HepG2 (cell line): ENCODE data around the gene NFKB2. TPM values are rescaled to one million over a fixed set of nuclear protein-coding genes. Genes with fewer than 3 reads are reported as not detected.
A peak's percentile ranks its signal among the peaks of the same experiment; 100 is the strongest.

Source experiments
- ARID2 ChIP-seq: sonication (generic); formaldehyde crosslinking; IDR thresholded peaks from 2 replicates; pipeline ENCODE4 v1.8.1; 2022; ENCODE audit warnings: mild to moderate bottlenecking, missing genetic modification reagents, borderline replicate concordance
- ETV6 ChIP-seq: sonication (generic); formaldehyde crosslinking; conservative IDR thresholded peaks from 2 replicates; pipeline ENCODE4 v1.4.0; 2020; ENCODE audit warnings: missing genetic modification reagents
- GABPA ChIP-seq, 2 experiments: IDR thresholded peaks; 2 replicates each; pipeline ENCODE4 v1.6.1; 2011 to 2016; ENCODE audit warnings: low read depth in 2 of 2, low read length in 1 of 2, missing biosample characterization in 1 of 2, missing genetic modification characterization in 1 of 2
- HIVEP1 ChIP-seq: sonication (generic); formaldehyde crosslinking; IDR thresholded peaks from 2 replicates; pipeline ENCODE4 v1.4.0; 2020; ENCODE audit warnings: mild to moderate bottlenecking, missing genetic modification reagents
- IRF1 ChIP-seq: sonication (generic); formaldehyde crosslinking; IDR thresholded peaks from 2 replicates; pipeline ENCODE4 v1.4.0; 2020; ENCODE audit warnings: low read depth, mild to moderate bottlenecking, missing genetic modification reagents
- JUN ChIP-seq: sonication (generic); formaldehyde crosslinking; IDR thresholded peaks from 2 replicates; pipeline ENCODE4 v1.4.0; 2020; ENCODE audit warnings: mild to moderate bottlenecking, missing genetic modification reagents
- KAT7 ChIP-seq: IDR thresholded peaks from 2 replicates; pipeline ENCODE4 v1.6.1; 2018; ENCODE audit warnings: borderline replicate concordance, missing compliant biosample characterization
- MBNL3 ChIP-seq: fragments of 250-450 bp; sonication (Bioruptor Pico); conservative IDR thresholded peaks from 2 replicates; pipeline ENCODE4 v1.8.0; 2022; ENCODE audit warnings: mild to moderate bottlenecking, inconsistent platforms
- MTF1 ChIP-seq: sonication (generic); formaldehyde crosslinking; IDR thresholded peaks from 2 replicates; pipeline ENCODE4 v1.5.0; 2020; ENCODE audit warnings: missing genetic modification reagents
- RFXANK ChIP-seq: IDR thresholded peaks from 2 replicates; pipeline ENCODE4 v1.6.1; 2016
- SUZ12 ChIP-seq: fragments of 150-350 bp; IDR thresholded peaks from 2 replicates; pipeline ENCODE4 v1.6.1; 2014; ENCODE audit warnings: low read depth, low read length
- ZFP62 ChIP-seq: sonication (generic); formaldehyde crosslinking; IDR thresholded peaks from 2 replicates; pipeline ENCODE4 v1.4.0; 2020; ENCODE audit warnings: missing genetic modification reagents
- ZNF205 ChIP-seq: IDR thresholded peaks from 2 replicates; pipeline ENCODE4 v1.6.1; 2018; ENCODE audit warnings: missing biosample characterization, missing genetic modification reagents
- ZNF3 ChIP-seq: IDR thresholded peaks from 2 replicates; pipeline ENCODE4 v1.7.0; 2017; ENCODE audit warnings: inconsistent platforms
- ZNF343 ChIP-seq: sonication (generic); formaldehyde crosslinking; IDR thresholded peaks from 2 replicates; pipeline ENCODE4 v1.4.0; 2020; ENCODE audit warnings: mild to moderate bottlenecking, missing genetic modification reagents
- ZNF510 ChIP-seq: sonication (generic); formaldehyde crosslinking; IDR thresholded peaks from 2 replicates; pipeline ENCODE4 v1.4.0; 2020; ENCODE audit warnings: low read depth, mild to moderate bottlenecking, missing genetic modification reagents
- ZNF768 ChIP-seq: sonication (generic); formaldehyde crosslinking; IDR thresholded peaks from 2 replicates; pipeline ENCODE4 v1.4.0; 2020; ENCODE audit warnings: missing genetic modification reagents
- ZNF780A ChIP-seq: sonication (generic); formaldehyde crosslinking; IDR thresholded peaks from 2 replicates; pipeline ENCODE4 v1.8.0; 2022; ENCODE audit warnings: mild to moderate bottlenecking, missing genetic modification reagents, moderate library complexity
- ZNF839 ChIP-seq: sonication (generic); formaldehyde crosslinking; IDR thresholded peaks from 2 replicates; pipeline ENCODE4 v1.4.0; 2020; ENCODE audit warnings: missing genetic modification reagents, mild to moderate bottlenecking, borderline replicate concordance
- ZXDC ChIP-seq: sonication (generic); formaldehyde crosslinking; IDR thresholded peaks from 2 replicates; pipeline ENCODE4 v1.5.0; 2020; ENCODE audit warnings: mild to moderate bottlenecking, missing genetic modification reagents
- polyA plus RNA-seq, 8 experiments: library from polyadenylated mRNA; depleted of rRNA in 3 of 8; stranded (reverse) in 7 of 8; unstranded in 1 of 8; fragments of >200 nt; fragmentation: Illumina TruSeq in 4 of 8; extraction: Trizol in 4 of 8; gene quantifications; 2 replicates each; pipeline versions ENCODE4 v1.2.1 to v1.2.3, GENCODE V29; 2011 to 2016; ENCODE audit warnings: low read depth in 4 of 8, missing spikeins in 1 of 8, mixed read lengths in 1 of 8; ENCODE audit not compliant: insufficient read depth in 1 of 8
- total RNA-seq, 5 experiments: library from RNA; depleted of rRNA; stranded (reverse); fragments of >200 nt; fragmentation: Illumina TruSeq; extraction: Trizol; gene quantifications; 2 replicates each; pipeline ENCODE4 v1.2.3, GENCODE V29; 2016; ENCODE audit warnings: low read depth in 1 of 5
- TF ChIP-seq, protein P1 (sequence below): sonication (generic); formaldehyde crosslinking; IDR thresholded peaks from 2 replicates; pipeline ENCODE4 v1.8.0; 2022; ENCODE audit warnings: mild to moderate bottlenecking, missing genetic modification reagents, borderline replicate concordance
- TF ChIP-seq, protein P2 (sequence below): sonication (generic); formaldehyde crosslinking; IDR thresholded peaks from 2 replicates; pipeline ENCODE4 v1.8.1; 2023; ENCODE audit warnings: missing genetic modification reagents, mild to moderate bottlenecking, borderline replicate concordance
- TF ChIP-seq, protein P3 (sequence below): sonication (generic); formaldehyde crosslinking; IDR thresholded peaks from 2 replicates; pipeline ENCODE4 v1.4.0; 2020; ENCODE audit warnings: missing genetic modification reagents

NFKB2 gene
- total and polyA plus RNA-seq, 2 of the 13 experiments (the other 11 are each of a cell fraction or from before 2014, with no cell fraction given) = 7.7 to 12.5 TPM

- TF ChIP-seq ZNF839 (CRISPR knock-in tag) = no peak
- peak; percentile 100 for TF ChIP-seq HIVEP1 (CRISPR knock-in tag)
- no peak for TF ChIP-seq MBNL3 (CRISPR knock-in tag)
- TF ChIP-seq ZFP62 (CRISPR knock-in tag) = no peak
- TF ChIP-seq, protein P1, sequence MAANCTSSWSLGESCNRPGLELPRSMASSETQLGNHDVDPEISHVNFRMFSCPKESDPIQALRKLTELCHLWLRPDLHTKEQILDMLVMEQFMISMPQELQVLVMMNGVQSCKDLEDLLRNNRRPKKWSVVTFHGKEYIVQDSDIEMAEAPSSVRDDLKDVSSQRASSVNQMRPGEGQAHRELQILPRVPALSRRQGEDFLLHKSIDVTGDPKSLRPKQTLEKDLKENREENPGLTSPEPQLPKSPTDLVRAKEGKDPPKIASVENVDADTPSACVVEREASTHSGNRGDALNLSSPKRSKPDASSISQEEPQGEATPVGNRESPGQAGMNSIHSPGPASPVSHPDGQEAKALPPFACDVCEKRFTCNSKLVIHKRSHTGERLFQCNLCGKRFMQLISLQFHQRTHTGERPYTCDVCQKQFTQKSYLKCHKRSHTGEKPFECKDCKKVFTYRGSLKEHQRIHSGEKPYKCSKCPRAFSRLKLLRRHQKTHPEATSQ = peak; percentile 22; the same call in 1 of the 2 replicates
- TF ChIP-seq ZNF780A = no peak
- TF ChIP-seq, protein P2, sequence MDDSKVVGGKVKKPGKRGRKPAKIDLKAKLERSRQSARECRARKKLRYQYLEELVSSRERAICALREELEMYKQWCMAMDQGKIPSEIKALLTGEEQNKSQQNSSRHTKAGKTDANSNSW (CRISPR knock-in tag) = no peak
- peak; percentile 100 for TF ChIP-seq ETV6 (CRISPR knock-in tag)
- no peak for TF ChIP-seq ARID2
- TF ChIP-seq SUZ12 = no peak
- TF ChIP-seq JUN (CRISPR knock-in tag) = no peak
- 0 out of 2 replicates have a peak, but pooled peaks have one; percentile 5 for TF ChIP-seq ZNF768
- 0 out of 2 replicates have a peak, but pooled peaks have one; percentile 64 for TF ChIP-seq ZNF510
- TF ChIP-seq ZNF3 (CRISPR knock-in tag) = no peak
- 0 out of 2 replicates have a peak, but pooled peaks have one; percentile 43 for TF ChIP-seq ZNF343
- peak; percentile 92; the same call in 1 of the 2 replicates for TF ChIP-seq RFXANK (CRISPR knock-in tag)
- no peak for TF ChIP-seq IRF1 (CRISPR knock-in tag)
- peak; percentile 54; the same call in 1 of the 2 replicates for TF ChIP-seq KAT7
- TF ChIP-seq GABPA (IDR thresholded peaks at IDR 0.05; ENCODE audit: low read depth, low read length) = no peak
- peak; percentile 79 for TF ChIP-seq GABPA (CRISPR knock-in tag; IDR thresholded peaks at IDR 0.05; ENCODE audit: low read depth)
- TF ChIP-seq ZXDC (CRISPR knock-in tag) = no peak
- TF ChIP-seq MTF1 = 0 out of 2 replicates have a peak, but pooled peaks have one; percentile 10
- TF ChIP-seq, protein P3, sequence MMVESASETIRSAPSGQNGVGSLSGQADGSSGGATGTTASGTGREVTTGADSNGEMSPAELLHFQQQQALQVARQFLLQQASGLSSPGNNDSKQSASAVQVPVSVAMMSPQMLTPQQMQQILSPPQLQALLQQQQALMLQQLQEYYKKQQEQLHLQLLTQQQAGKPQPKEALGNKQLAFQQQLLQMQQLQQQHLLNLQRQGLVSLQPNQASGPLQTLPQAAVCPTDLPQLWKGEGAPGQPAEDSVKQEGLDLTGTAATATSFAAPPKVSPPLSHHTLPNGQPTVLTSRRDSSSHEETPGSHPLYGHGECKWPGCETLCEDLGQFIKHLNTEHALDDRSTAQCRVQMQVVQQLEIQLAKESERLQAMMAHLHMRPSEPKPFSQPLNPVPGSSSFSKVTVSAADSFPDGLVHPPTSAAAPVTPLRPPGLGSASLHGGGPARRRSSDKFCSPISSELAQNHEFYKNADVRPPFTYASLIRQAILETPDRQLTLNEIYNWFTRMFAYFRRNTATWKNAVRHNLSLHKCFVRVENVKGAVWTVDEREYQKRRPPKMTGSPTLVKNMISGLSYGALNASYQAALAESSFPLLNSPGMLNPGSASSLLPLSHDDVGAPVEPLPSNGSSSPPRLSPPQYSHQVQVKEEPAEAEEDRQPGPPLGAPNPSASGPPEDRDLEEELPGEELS = 0 out of 2 replicates have a peak, but pooled peaks have one; percentile 23
- 0 out of 2 replicates have a peak, but pooled peaks have one; percentile 26 for TF ChIP-seq ZNF205 (CRISPR knock-in tag)
Observed at GRCh38 chr10:102394079-102394800, 1.3 kb upstream of the NFKB2 start (continued).
